SHP77 treated with DMSO at 0.1 percent for 48 hours (cell line): ENCODE measurements around the gene TMEM258.

Source experiments
- DNase-seq: peaks from one replicate; lab custom pipeline; 2025; lab: John Stamatoyannopoulos, UW

Gene TMEM258

DNA sequence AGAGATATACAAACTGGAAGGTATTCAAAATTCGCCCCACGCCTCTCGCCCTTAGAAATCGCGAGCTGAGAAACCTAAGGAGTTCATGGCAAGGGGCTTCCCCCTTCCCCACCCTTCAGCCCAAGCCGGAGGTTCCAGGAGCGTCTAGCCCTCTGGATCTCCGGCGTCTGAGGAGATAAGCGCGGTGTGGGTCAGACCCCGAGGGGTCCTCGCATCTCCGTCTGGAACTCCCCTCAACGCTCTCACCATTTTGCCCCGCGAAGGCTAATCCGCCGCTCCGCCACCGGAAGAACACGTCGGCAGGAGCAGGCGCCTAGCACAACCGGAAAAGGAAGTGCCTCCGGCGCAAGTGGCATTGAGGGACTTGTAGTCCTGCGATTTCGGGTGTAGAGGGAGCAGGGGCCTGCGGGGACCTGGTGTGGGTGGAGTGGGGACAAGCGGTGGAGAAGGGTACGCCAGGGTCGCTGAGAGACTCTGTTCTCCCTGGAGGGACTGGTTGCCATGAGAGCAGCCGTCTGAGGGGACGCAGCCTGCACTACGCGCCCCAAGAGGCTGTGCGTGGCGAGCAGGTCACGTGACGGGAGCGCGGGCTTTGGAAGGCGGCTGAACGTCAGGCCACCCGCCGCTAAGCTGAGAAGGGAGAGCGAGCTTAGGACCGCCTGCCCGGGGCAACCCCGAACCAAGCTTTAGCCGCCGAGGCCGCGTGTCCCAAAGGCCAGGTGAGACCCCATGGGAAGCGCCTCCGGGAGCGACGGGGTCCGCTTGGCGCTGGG lies at the start of gene TMEM258, which contains the start of gene FEN1:
TMEM258 (minus strand) TSS at position 290 of the 773 bp plus-strand sequence; CDS start at position 249, 41 bp downstream.
FEN1 (plus strand) TSS at position 602 of the 773 bp plus-strand sequence. CDS start 2,451 bp downstream, outside the sequence.
- peak; percentile 95 for DNase-seq

DNA sequence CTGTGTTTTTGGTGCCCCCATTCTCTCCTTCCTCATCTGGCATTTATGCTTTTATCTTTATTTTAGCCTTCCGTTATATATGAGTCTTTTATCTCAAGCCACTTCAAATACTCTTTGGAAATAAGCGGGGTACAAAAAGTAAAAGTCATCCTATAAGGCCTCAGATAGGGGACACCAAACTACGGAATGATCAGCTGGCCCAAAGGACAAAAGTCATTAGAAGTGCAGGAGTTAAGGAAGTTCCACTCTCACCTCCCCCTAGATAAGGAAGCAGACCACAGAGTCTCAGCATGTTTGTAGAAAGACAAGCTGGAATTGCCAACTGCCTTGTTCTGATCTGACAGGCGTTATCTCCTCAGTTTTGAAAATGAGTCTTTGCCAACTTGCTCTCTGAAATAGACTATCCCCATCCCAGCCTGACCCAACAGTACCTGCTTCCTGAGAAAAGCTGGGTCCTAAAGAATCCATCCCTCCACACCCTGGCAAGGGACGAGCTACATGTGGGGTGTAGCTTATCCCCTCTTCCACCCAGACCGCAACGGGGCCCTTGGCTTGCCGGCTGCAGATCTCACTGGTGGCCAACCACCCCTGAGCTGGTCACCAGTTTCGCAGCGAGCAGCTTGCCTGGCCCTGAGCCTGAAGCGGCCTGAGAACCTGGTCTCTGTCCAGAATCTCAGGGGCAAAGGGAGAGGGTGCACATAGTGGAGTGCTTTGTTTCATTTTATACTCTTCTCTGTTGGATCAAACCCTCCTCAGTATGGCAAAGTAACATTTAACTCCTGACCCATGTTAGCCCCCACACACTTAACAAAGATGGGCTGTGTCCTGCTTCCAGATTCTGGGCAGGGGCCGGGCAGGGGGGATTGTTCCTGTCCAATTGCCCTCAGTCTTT lies 49.5 kb upstream of the TMEM258 start:
- DNase-seq, result no peak

DNA sequence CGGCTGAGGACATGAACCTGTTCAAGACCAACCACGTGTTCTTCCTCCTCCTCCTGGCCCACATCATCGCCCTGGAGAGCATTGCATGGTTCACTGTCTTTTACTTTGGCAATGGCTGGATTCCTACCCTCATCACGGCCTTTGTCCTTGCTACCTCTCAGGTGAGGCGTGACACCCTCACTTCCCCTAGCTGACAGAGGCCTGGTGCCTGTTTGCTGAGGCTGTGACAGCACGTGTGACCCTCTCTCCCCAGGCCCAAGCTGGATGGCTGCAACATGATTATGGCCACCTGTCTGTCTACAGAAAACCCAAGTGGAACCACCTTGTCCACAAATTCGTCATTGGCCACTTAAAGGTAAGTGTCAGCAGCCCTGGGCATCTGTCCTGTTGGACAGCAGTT lies 48.0 kb upstream of the TMEM258 start:
- no peak for DNase-seq

DNA sequence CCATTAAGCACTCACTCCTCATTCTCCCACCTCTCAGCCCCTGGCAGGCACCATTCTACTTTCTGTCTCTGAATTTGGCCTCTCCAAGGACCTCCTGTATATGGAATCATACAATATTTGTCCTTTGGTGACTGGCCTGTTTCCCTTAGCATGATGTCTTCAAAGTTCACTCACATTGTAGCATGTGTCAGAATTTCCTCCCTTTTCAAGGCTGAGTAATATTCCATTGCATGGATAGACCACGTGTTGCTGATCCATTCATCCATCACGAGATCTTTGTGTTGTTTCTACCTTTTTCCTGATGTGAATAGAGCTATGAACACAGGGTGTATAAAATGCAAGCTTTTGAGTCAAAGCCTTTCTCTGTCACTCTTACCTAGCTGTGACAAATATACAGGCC lies 47.3 kb upstream of the TMEM258 start:
- DNase-seq, result no peak

DNA sequence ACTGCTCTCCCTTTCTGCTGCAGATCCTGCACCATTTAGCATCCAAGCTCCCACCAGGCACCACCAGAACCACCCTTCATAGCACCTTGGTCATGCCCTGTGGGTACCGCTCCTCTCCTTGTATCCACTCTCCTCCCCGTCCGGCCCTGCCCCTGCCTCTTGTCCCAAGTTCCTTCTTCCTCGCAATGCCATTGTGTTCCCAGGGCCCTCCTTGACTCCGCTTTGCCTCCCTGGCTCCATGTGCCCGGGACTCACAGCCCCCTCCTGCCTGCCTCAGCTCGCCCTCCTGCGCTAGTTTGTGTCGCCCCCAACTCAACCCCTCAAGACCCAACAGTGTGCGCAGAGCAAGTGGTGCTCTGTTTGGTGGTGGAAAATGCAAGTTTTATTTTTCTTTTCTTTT lies 46.5 kb upstream of the TMEM258 start:
- no peak for DNase-seq

DNA sequence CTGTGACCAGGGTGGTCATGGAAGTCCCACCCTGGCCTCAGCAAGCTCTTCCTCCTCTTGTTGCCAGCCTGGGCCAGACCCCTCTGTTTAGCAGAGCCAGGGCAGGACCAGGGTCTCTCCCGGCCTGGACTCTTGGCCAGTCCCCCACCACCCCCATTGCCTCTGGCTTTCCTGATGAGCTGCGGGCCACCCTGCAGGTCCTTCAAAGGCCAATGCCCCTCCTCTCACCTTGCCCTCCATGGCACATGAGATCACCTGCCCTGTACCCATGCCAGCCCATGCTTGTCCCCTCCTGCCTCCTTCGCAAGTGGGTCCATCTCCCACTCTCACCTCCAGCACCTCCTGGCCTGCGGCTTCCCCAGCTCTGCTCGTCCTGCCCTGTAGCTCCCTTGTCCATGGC lies 46.1 kb upstream of the TMEM258 start:
- no peak for DNase-seq

DNA sequence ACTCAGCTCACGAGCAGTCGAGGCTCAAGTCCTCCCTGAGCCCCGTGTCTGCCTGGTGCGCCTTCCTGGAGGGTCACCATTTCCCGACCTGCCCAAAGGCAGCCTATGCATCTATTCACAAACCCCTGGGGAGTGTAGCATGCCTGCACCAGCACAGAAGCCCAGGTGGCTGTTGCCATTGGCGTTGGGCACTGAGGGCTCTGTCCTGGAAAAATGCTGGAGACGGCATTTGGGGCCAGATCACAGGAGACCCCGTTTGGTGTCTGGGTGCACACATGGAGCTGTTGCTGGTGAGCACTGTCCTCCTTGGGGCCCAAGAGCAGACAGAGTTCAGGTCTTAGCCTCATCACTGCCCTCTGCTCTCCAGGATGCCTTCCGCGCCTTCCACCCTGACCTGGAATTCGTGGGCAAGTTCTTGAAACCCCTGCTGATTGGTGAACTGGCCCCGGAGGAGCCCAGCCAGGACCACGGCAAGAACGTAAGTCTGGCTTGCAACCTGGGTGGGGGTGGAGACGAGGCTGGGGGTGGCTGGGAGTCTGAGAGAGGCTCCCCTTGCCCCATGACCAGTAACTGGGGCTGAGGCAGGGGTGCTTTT lies 45.1 kb upstream of the TMEM258 start:
- DNase-seq, result no peak

DNA sequence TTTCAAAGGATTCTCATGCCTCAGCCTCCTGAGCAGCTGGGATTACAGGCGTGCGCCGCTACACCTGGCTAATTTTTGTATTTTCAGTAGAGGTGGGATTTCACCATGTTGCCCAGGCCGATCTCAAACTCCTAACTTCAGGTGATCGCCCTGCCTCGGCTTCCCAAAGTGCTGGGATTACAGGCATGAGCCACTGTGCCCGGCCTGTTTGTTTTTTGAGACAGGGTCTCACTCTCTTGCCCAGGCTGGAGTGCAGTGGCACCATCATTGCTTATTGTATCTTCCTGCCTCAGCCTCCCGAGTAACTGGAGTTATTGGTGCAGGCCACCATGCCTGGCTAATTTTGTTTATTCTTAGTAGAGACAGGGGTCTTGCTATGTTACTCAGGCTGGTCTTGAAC lies 43.8 kb upstream of the TMEM258 start:
- DNase-seq, result no peak

DNA sequence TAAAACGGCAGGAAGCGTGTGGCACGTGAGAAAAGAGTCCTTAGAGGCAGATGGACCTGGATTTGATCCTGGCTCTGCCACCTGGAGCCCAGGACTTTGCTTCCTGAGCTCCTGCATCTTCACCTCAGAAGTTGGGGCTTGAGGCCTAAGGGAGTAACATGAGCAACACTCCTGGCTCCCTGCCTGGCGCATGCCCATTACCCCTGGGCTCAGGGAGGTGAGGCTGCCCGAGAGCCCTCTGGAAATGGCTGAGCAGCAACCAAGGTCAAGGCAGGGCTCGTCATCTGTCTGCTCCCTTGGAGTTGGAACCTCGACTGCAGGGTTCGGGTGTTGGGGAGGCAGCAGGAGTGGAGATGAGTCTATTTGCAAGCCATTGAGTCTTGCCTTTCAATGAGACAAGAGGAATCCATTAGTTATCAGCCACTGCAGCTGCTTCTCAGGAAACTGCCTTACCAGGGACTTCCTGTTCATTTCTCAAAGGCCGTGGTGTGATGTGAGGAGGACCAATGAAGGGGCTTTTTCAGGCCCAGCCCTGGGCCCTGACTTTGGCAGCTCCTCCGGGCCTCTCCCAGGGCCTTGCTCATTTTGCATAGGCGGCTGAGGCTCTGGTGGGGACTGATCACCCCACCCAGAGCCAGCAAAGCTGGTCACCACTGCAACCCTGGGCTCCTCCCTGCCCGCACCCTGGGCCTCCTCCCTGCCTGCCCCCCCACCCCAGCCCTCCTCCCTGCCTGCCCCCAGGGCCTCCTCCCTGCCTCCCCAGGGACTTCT lies 42.1 kb upstream of the TMEM258 start:
- no peak for DNase-seq

DNA sequence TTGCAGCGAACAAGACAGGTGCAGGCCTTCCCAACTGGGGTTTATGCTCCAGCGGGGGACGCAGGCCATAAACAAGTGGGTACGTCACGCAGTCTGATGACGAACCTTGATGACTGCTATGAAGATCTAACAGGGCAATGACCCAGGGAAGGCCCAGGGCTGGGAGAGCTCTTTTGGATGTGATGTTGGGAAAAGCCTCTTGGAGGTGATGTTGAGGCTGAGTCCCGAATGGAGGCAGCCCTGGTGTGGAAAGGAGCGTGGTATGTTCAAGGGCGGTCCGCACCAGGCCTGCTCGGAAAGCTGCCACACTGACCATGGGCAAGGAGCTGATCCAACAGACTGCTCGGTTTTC lies 41.5 kb upstream of the TMEM258 start:
- no peak for DNase-seq

DNA sequence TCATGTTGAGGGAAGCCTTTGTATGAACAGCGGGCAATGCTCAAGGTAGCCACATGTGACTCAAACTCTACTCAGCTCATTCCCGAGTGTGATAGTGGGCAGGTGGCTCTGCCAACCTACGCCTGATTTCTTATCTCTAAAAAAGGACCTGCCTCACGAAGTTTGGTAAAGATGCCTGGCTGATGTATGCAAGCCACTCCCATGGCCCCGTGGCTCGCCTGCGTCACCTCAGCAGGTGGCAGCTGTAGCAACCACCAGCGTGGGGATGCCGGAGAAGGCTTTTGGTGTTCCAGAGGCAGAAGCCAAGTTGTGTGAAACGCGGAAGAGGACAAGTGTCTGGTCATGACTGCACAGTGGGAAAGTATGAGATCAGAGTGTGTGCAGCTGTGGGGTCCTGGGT lies 41.1 kb upstream of the TMEM258 start:
- no peak for DNase-seq

DNA sequence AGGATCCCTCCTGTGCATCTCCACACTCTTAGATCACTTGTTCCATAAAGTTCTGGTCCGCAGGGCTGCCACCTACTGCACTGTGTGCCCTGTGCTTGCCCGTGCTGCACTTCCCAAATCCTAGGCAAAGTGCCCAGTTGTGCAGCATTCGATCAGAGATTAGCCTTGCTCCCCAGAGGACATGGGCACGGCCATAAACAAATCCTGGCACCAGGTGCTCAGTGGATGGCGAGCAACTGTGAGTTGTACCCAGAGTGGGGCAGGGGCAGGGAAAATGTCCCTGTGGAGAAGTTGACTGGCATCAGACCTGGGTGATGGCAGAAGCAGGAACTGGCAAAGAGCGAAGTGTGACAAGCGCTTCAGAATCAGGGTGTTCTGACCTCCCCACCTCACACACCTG lies 40.4 kb upstream of the TMEM258 start:
- no peak for DNase-seq

DNA sequence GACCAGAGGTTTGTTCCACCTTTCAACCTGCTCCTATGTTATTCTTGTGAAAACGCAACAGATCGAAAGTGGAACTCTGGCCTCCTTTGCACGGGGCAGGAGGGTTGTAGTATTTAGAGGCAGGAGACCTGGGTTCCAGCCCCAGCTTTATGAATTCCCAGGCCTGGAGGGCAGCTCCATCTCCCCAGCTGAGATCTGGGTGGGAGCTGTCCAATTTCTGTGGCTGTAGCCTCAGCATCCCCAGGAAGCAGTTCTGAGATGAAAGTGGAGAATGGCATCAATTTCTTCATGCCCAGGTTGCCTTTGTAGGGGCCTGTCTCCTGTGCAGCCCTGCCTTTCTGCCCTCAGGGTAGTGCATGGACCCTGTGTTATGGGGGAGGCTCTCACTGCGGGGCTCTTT lies 39.8 kb upstream of the TMEM258 start:
- DNase-seq, result no peak

DNA sequence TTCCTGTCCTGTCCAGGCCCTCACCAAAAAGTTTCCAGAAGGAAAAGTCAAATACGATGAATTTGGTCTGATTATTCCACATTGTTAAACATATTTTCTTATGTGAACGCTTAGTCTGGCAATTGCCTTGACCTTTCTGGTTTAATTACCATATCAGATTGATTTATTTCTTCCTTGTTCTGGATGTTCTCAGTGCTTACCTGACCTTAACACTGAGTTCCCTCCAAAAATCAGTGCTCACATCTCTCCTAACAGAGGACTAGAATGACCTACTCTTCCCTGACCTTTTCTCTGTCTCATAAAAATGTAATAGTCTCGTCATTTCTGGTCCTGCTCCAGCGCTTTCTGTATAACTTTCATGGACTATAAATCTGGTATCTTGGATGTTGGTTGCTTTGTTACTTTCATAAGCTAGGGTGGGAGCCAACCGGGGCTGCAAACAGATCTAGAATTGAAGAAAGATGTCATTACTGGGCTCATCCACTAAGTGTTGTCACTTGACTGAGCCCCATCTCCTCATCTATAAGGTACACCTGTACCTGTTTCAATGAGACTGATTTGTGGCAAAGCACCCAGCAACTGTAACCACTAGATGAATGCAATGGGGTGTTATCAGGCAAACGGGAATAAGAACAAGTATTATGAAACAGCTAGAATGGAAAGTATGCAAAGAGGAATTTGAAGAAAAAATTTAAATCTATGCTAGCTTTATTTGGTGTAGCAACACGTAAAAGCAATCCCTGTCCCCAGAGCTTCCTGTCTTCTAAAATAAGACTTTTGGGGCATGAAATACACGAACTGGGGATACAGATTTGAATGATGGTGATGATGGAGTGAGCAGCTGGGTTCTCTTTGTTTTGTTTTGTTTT lies 38.1 kb upstream of the TMEM258 start:
- no peak for DNase-seq

DNA sequence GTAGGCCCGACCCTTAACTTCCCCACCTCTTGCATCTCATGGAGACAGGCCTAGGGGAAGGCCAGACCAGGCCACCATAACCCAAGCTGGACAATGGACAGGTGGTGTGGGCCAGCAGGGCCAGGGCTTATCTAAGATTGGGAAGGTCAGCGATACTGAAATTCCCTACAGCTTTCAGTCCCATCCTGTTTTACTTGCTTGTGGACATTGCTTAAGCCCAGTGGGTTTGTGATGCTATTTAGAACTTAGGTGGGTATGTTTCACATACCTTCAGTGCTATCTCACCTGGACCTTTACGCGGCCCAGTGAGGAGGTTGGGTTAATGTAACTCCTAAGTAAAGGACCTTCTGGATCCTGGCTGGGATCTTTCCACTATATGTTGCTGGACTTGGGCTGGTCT lies 37.4 kb upstream of the TMEM258 start:
- no peak for DNase-seq

DNA sequence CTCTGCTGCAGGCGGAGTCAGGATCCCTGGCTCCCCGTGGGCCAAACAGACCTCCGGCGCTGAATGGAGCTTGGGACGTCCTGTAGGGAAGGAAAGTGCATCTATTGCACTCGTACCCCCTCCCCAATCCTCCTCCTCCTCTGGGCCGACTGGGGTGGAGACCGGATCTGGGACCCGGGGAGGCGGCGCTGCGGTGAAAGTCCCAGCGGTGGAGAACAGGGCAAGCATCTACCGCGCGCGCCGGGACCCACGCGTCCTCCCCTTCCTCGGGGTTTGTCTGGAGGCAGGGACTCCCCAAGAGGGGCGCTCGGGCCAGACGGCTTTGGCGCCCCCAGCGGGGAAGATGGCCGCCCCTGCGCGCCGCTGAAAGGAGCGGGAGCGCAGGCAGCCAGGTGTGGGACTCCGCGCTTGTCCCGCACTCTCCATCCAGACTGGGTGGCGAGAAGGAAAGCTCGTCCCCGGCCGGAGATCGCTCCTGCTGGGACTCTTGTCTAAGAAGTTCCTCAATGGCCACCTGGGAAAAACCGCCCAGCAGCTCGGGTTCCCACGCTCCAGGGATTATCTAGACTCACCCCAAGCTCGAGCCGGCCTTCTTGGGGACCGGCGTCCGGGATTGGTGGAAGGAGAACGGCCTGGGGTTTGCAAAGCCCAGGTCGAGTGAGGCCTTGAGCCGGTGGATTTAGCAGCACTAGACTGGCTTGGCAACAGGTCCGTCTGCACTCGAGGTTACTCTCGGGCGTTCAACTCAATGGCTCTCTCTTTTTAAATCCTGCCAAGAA lies 36.4 kb upstream of the TMEM258 start:
- DNase-seq, result no peak

DNA sequence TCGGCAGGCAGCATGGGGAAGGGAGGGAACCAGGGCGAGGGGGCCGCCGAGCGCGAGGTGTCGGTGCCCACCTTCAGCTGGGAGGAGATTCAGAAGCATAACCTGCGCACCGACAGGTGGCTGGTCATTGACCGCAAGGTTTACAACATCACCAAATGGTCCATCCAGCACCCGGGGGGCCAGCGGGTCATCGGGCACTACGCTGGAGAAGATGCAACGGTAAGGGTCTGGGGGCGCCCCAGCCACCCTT lies 35.9 kb upstream of the TMEM258 start:
- DNase-seq, result no peak

DNA sequence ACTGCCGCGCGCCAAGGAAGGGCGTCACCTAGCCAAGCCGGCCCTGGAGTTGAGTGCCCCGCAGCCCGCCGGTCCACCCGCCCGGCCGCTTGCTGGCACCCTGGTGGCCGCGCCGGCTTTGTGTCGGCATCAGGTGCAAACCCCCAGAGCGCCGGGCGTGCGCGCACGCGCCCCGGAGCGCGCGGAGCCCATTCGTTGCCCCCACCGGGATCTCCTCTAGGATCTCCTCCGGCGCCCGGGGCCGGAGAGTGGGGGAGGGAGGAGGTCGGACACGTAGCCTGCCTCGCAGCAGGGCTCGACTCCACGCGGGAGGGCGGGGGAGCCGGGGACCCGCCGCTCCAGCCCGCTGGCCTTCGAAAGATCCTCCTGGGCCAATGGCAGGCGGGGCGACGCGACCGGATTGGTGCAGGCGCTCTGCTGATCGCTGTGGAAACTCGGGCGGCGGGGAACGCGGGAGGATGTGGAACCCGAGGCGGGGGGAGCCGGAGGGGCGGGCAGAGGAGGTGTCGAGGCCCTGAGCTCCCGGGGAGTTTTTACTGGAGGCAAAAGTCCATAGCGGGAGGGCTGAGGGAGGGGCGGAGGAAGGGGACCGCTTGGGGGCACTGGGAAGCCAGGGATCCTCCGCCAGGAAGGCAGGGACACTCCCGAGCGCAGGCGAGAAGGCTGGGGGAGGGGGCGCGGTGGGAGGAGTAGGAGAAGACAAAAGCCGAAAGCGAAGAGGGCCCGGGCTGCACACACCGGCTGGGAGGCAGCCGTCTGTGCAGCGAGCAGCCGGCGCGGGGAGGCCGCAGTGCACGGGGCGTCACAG lies 35.4 kb upstream of the TMEM258 start, which contains the start of gene FADS2:
FADS2 (plus strand) TSS at position 730 of the 808 bp plus-strand sequence. CDS start 91 bp downstream, outside the sequence.
- peak; percentile 86 for DNase-seq

DNA sequence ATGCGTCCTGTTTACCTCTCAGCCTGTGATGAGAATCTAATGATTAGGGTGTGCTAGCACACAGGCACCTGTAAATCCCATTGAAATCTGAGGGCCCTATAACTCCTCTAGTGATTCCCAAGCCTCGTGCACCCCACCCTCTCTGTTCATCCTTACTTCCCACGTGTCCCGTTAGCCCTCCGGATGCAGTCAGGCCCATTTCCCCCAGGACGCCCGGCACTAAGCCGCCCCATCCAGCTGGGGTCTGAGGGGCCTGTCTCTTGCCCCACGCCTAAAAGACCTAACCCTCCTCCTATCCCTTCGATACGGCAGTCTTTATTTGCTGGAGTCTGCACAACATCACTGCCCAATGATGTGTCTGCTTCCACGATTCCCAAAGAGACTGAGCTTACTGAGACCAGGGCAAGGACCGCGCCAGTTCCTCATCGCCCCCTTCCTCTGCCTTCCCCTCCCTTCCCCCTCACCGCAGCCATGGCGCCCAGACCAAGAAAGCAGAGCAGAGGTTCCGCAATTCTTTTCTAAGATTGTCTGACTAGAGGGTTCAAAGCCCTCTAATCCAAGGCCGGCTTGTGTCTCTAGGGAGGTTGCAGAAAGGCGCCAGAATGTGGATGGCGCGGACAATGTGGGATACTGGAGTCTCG lies 34.7 kb upstream of the TMEM258 start:
- DNase-seq, result peak; percentile 28
